ENCODE results near the gene UBLCP1. TPM values are rescaled to one million over a fixed set of nuclear protein-coding genes. Genes with fewer than 3 reads are reported as not detected.
"Not testable (repeated sequence)": the region's sequence is repeated elsewhere in the genome, so short reads cannot be mapped to it uniquely, and the experiment has no call there.

UBLCP1 gene, protein sequence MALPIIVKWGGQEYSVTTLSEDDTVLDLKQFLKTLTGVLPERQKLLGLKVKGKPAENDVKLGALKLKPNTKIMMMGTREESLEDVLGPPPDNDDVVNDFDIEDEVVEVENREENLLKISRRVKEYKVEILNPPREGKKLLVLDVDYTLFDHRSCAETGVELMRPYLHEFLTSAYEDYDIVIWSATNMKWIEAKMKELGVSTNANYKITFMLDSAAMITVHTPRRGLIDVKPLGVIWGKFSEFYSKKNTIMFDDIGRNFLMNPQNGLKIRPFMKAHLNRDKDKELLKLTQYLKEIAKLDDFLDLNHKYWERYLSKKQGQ
- total RNA-seq: 25.4 TPM

DNA sequence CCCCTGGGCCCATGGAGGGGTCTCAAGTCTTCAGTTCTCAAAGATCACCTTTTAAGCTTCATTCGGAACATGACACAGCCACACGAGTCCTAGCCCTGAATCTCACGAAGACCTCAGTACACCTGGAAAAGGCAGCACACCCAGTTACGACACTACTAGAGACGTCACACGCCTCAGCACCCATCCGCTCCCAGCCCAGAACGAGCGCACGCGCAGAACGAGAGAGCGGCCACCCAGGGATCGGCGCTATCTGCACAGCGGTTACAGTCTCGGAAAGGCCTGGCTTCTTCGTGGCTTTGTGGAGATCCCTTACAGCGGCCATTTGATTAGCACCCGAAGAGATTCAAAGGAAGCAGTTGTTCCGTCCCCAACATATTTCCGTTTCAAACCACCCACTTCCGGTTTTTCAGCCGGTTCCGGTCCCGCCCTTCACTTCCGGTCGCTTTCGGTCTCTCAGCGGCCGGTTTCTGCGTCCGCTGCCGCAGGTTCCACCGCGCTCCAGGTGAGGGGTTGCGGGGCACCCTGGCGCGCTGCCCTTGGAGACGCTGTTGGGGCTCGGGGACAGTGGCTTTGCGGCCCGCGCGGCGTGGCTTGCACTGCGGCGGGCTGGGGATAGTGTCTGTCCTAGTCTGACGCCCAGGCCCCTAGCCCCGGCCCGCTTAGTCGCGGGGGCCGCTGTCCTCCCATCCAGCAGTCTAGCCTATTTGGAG is at the start of gene UBLCP1:
TSS of gene UBLCP1 (plus strand) at position 432 of the 710 bp plus-strand sequence. CDS start 5,626 bp downstream, outside the sequence.
- H3K4me3 ChIP-seq (ENCODE audit: low read length): peak within 1 kb of the TSS; percentile 72
- H3K27me3 ChIP-seq (ENCODE audit: insufficient read depth, low read length): no peaks in the 10 kb centered on the region
- H3K9me3 ChIP-seq (ENCODE audit: low read depth, low read length): no peaks in the 10 kb centered on the region
- H3K4me1 ChIP-seq (ENCODE audit: insufficient read depth, low read length): peaks cover 23% of the 10 kb centered on the region

DNA sequence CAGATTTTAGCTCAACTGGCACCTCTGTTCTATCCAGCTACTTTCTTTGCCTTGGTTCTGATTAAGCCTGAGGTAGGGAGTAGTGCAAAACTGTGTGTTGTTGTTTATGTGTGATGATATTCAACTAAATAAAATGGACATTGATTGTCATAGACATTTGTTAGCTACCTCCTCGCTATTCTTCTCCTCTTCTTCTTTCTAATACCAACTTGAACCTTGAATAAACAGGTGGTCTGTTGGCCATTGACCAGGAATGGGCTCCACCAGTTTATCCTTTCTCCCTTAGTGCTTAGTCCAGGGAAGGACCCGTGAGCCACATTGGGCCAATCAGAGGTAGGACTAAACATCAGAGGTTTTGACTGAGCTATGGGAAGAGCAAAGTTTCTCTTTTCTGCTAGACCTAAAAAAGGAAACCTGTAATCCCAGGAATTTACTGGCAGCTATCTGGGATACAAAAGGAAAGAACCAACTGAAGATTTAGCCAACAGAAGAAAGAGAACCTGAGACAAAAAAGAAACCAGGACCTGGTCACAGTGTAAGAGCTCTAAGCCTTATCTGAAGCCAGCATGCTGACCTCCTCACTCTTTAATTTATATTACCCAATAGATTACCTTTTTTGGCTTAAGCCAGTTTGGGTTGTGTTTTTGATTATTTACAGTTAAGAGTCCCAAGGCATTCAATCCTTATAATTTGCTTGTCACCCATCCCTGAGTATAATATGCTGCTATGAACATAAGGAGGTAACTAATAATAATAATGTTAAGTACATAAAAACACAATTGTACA is 48.4 kb upstream of the UBLCP1 start:
- H3K4me3 ChIP-seq (ENCODE audit: low read length): no peak overlapping the region
- H3K9me3 ChIP-seq (ENCODE audit: low read depth, low read length): no peaks in the 10 kb centered on the region
- H3K27me3 ChIP-seq (ENCODE audit: insufficient read depth, low read length): no peaks in the 10 kb centered on the region
- peaks cover 34% of the 10 kb centered on the region for H3K4me1 ChIP-seq (ENCODE audit: insufficient read depth, low read length)

GRCh38 chr5:159215886-159216285 is 47.2 kb upstream of the UBLCP1 start:
- H3K9me3 ChIP-seq (ENCODE audit: low read depth, low read length): no peaks in the 10 kb centered on the region
- H3K4me3 ChIP-seq (ENCODE audit: low read length): no peak overlapping the region
- no peaks in the 10 kb centered on the region for H3K27me3 ChIP-seq (ENCODE audit: insufficient read depth, low read length)
- peaks cover 22% of the 10 kb centered on the region for H3K4me1 ChIP-seq (ENCODE audit: insufficient read depth, low read length)

- Histone ChIP-seq H3K4me1 (ENCODE audit: insufficient read depth, low read length) (peaks cover 16% of the 10 kb centered on the region), H3K27me3 (ENCODE audit: insufficient read depth, low read length) (no peaks in the 10 kb centered on the region), H3K9me3 (ENCODE audit: low read depth, low read length) (no peaks in the 10 kb centered on the region), H3K4me3 (ENCODE audit: low read length) (no peak overlapping the region)
These were observed 46.6 kb upstream of the UBLCP1 start for GRCh38 chr5:159216454-159216853.

DNA sequence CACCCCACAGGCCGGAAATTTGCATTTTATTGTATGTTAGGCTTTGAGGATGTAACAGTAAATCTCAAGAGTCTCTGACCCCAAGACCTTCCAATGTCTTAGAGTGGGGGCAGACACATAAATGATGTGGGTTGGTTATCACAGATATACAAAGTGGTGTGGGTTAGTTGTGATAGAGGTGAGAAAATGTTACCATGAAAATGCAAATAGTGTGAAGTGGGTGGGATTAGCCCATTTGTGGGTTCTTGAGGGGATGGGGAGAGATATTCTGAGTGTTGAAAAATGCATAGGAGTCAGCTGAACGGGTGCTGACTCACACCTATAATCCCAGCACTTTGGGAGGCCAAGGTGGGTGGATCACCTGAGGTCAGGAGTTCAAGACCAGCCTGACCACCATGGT is 45.9 kb upstream of the UBLCP1 start:
- Histone ChIP-seq H3K27me3 (ENCODE audit: insufficient read depth, low read length) (no peaks in the 10 kb centered on the region), H3K4me1 (ENCODE audit: insufficient read depth, low read length) (peaks cover 8% of the 10 kb centered on the region), H3K4me3 (ENCODE audit: low read length) (no peak overlapping the region), H3K9me3 (ENCODE audit: low read depth, low read length) (no peaks in the 10 kb centered on the region)

DNA sequence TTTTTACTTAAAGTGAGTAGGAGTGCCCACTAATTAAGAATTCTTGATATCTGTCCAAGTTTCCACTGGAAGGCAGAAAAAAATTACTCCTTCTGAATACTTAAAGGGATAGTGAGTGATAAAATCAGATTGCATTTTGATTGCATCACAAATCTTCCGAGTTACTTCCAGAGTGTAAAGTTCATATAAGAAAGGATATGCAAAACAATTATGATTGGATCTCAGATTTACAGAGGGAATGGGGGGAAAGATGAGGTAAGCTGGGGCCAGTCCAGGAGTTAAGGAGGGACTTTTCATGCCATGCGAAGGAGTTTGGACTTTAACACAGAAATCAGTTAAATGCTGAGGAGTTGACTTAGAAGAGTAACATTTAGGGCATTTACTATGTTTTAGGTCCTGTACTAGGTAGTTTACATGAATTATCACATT is 44.5 kb upstream of the UBLCP1 start:
- no peaks in the 10 kb centered on the region for H3K9me3 ChIP-seq (ENCODE audit: low read depth, low read length)
- H3K4me1 ChIP-seq (ENCODE audit: insufficient read depth, low read length): peaks cover 5% of the 10 kb centered on the region
- H3K4me3 ChIP-seq (ENCODE audit: low read length): no peak overlapping the region
- no peaks in the 10 kb centered on the region for H3K27me3 ChIP-seq (ENCODE audit: insufficient read depth, low read length)

GRCh38 chr5:159220206-159220605 is 42.9 kb upstream of the UBLCP1 start:
- H3K4me3 ChIP-seq (ENCODE audit: low read length): no peak overlapping the region
- peaks cover 5% of the 10 kb centered on the region for H3K4me1 ChIP-seq (ENCODE audit: insufficient read depth, low read length)
- H3K27me3 ChIP-seq (ENCODE audit: insufficient read depth, low read length): no peaks in the 10 kb centered on the region
- no peaks in the 10 kb centered on the region for H3K9me3 ChIP-seq (ENCODE audit: low read depth, low read length)

DNA sequence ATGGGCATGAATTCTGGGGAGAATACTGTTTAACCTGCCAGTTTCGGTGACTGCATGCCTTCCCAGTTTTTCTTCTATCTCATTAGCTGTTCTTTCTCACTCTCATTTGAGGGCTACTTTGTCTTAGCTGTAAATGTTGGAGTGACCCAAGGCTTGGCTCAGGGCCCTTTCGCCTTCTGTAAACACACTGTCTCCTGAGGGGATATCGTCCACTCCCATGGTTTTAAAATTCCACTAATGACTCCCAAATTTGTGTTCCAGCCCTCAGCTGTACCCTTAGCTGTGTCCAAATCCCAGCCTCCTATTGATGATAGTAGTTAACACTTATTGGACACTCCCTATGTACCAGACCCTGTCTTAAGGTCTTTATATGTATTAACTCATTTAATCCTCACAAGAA is 39.6 kb upstream of the UBLCP1 start:
- Histone ChIP-seq H3K9me3 (ENCODE audit: low read depth, low read length) (no peaks in the 10 kb centered on the region), H3K4me3 (ENCODE audit: low read length) (no peak overlapping the region), H3K4me1 (ENCODE audit: insufficient read depth, low read length) (no peaks in the 10 kb centered on the region), H3K27me3 (ENCODE audit: insufficient read depth, low read length) (no peaks in the 10 kb centered on the region)

- Histone ChIP-seq H3K4me3 (ENCODE audit: low read length) (no peak overlapping the region), H3K27me3 (ENCODE audit: insufficient read depth, low read length) (no peaks in the 10 kb centered on the region), H3K9me3 (ENCODE audit: low read depth, low read length) (no peaks in the 10 kb centered on the region), H3K4me1 (ENCODE audit: insufficient read depth, low read length) (no peaks in the 10 kb centered on the region)
These were observed 38.6 kb upstream of the UBLCP1 start for GRCh38 chr5:159224471-159224870.

- Histone ChIP-seq H3K27me3 (ENCODE audit: insufficient read depth, low read length) (no peaks in the 10 kb centered on the region), H3K9me3 (ENCODE audit: low read depth, low read length) (no peaks in the 10 kb centered on the region), H3K4me3 (ENCODE audit: low read length) (no peak overlapping the region), H3K4me1 (ENCODE audit: insufficient read depth, low read length) (no peaks in the 10 kb centered on the region)
These were observed 36.6 kb upstream of the UBLCP1 start for GRCh38 chr5:159226451-159226850.

DNA sequence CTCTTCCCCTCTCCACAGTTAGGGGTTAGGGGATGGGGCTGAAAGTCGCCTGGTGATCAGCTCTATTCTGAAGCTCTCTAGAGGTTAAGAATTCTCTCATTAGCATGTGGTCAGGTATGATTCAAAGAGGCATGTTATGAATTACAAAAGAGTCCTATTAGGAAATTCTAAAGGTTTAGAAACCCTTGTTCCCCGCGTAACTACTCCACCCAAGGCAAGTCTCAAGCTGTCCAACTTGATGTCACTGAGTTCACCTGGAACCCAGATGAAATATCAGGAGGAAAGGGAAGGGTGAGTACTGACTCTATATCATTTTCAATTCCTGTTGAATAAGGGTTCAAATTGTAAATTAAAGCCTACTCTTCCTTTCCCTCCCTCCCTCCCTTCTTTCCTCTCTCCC is 35.6 kb upstream of the UBLCP1 start:
- Histone ChIP-seq H3K4me3 (ENCODE audit: low read length) (no peak overlapping the region), H3K4me1 (ENCODE audit: insufficient read depth, low read length) (no peaks in the 10 kb centered on the region), H3K9me3 (ENCODE audit: low read depth, low read length) (no peaks in the 10 kb centered on the region), H3K27me3 (ENCODE audit: insufficient read depth, low read length) (no peaks in the 10 kb centered on the region)

- H3K9me3 ChIP-seq (ENCODE audit: low read depth, low read length); H3K27me3 ChIP-seq (ENCODE audit: insufficient read depth, low read length): not testable (repeated sequence)
These were observed 35.0 kb upstream of the UBLCP1 start for GRCh38 chr5:159228097-159228496.

DNA sequence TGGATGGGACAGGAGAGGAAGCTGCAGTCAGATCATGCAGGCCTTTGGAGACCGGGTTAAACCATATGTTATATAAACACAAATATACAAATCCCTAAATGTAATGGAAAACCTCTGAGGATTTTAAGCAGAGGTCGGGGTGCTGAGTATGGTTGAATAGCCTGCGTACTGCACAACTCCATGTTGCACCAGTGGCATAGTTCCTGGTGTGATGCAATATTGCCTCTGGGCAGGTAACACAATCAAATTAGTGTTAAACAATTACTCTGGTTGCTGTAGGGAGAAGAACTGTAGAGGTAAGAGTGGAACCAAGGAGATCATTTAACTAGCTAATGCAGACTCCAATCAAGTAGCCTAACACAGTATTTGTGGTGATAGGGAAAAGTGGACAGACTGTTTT is 32.4 kb upstream of the UBLCP1 start:
- Histone ChIP-seq H3K4me1 (ENCODE audit: insufficient read depth, low read length) (no peaks in the 10 kb centered on the region), H3K27me3 (ENCODE audit: insufficient read depth, low read length) (no peaks in the 10 kb centered on the region), H3K9me3 (ENCODE audit: low read depth, low read length) (no peaks in the 10 kb centered on the region), H3K4me3 (ENCODE audit: low read length) (no peak overlapping the region)

More at GRCh38 chr5:159228097-159228496, 35.0 kb upstream of the UBLCP1 start:
- not testable (repeated sequence) for H3K4me1 ChIP-seq (ENCODE audit: insufficient read depth, low read length); H3K4me3 ChIP-seq (ENCODE audit: low read length)

DNA sequence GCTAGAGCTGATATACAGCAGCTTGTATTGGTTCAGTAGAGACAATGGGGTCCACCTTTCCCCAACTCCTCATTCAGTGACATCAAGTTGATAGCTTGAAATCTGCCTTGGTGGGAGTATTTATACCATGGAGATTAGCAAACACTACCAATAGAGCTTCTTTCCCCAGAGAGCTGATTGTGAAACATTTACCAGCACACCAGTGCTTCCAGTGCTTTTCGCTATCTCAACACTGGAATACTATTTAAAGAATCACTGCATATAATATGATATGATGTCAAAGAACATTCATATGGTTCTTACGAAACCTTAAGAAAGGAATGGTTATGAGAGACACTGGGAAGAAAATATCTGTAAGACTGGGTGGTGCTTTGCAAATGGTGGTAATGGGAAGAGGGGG is 31.9 kb upstream of the UBLCP1 start:
- Histone ChIP-seq H3K4me3 (ENCODE audit: low read length) (no peak overlapping the region), H3K4me1 (ENCODE audit: insufficient read depth, low read length) (no peaks in the 10 kb centered on the region), H3K27me3 (ENCODE audit: insufficient read depth, low read length) (no peaks in the 10 kb centered on the region), H3K9me3 (ENCODE audit: low read depth, low read length) (no peaks in the 10 kb centered on the region)

- not testable (repeated sequence) for H3K27me3 ChIP-seq (ENCODE audit: insufficient read depth, low read length); H3K4me3 ChIP-seq (ENCODE audit: low read length); H3K9me3 ChIP-seq (ENCODE audit: low read depth, low read length); H3K4me1 ChIP-seq (ENCODE audit: insufficient read depth, low read length)
These were observed 27.1 kb upstream of the UBLCP1 start for GRCh38 chr5:159235871-159236520.

All from mononuclear cell (primary cell).